GM19397 (cell line): ENCODE measurements around the gene ARHGAP28.
"Not testable (repeated sequence)": the region's sequence is repeated elsewhere in the genome, so short reads cannot be mapped to it uniquely, and the experiment has no call there.

Source experiments
- ATAC-seq: cut with Tn5 transposase; IDR thresholded peaks from one replicate; pipeline ENCODE4 v1.9.1; 2021; ENCODE audit warnings: mild to moderate bottlenecking, moderate library complexity; ENCODE audit not compliant: unreplicated experiment

The ARHGAP28 gene

GRCh38 chr18:6763524-6763923 is 34.0 kb downstream of the ARHGAP28 start:
- no peak for ATAC-seq

- no peak for ATAC-seq
Observed at GRCh38 chr18:6764382-6764781, 34.9 kb downstream of the ARHGAP28 start.

GRCh38 chr18:6773777-6774176 is 44.3 kb downstream of the ARHGAP28 start:
- ATAC-seq, result no peak

GRCh38 chr18:6775237-6775636 is 45.7 kb downstream of the ARHGAP28 start:
- ATAC-seq, result no peak

GRCh38 chr18:6775702-6776101 is 46.2 kb downstream of the ARHGAP28 start:
- ATAC-seq, result no peak

GRCh38 chr18:6776188-6776587 is 46.7 kb downstream of the ARHGAP28 start:
- no peak for ATAC-seq

GRCh38 chr18:6777509-6777908 is 48.0 kb downstream of the ARHGAP28 start:
- no peak for ATAC-seq

- ATAC-seq, result no peak
Observed at GRCh38 chr18:6778459-6779247, 49.1 kb downstream of the ARHGAP28 start.

- ATAC-seq, result no peak
Observed at GRCh38 chr18:6781142-6781714, 51.7 kb downstream of the ARHGAP28 start.

- no peak for ATAC-seq
Observed at GRCh38 chr18:6781796-6782195, 52.3 kb downstream of the ARHGAP28 start.

GRCh38 chr18:6782861-6783260 is 53.3 kb downstream of the ARHGAP28 start:
- no peak for ATAC-seq

- no peak for ATAC-seq
Observed at GRCh38 chr18:6784046-6784445, 54.5 kb downstream of the ARHGAP28 start.

- ATAC-seq, result no peak
Observed at GRCh38 chr18:6785001-6785400, 55.5 kb downstream of the ARHGAP28 start.

- ATAC-seq, result no peak
Observed at GRCh38 chr18:6785411-6785810, 55.9 kb downstream of the ARHGAP28 start.

GRCh38 chr18:6792391-6792790 is 62.9 kb downstream of the ARHGAP28 start:
- ATAC-seq, result no peak

- ATAC-seq, result no peak
Observed at GRCh38 chr18:6793455-6793854, 63.9 kb downstream of the ARHGAP28 start.

- no peak for ATAC-seq
Observed at GRCh38 chr18:6793986-6794385, 64.5 kb downstream of the ARHGAP28 start.

GRCh38 chr18:6795307-6795706 is 65.8 kb downstream of the ARHGAP28 start:
- no peak for ATAC-seq

- no peak for ATAC-seq
Observed at GRCh38 chr18:6796511-6796910, 67.0 kb downstream of the ARHGAP28 start.

GRCh38 chr18:6797171-6797570 is 67.7 kb downstream of the ARHGAP28 start:
- ATAC-seq, result no peak

GRCh38 chr18:6798896-6799295 is 69.4 kb downstream of the ARHGAP28 start:
- ATAC-seq, result no peak

- not testable (repeated sequence) for ATAC-seq
Observed at GRCh38 chr18:6800309-6800708, 70.8 kb downstream of the ARHGAP28 start.
